HG03280 (cell line): ENCODE data around the gene TRIM14.
"Not testable (repeated sequence)": the region's sequence is repeated elsewhere in the genome, so short reads cannot be mapped to it uniquely, and the experiment has no call there.

Experiments used
- ATAC-seq: cut with Tn5 transposase; IDR thresholded peaks from one replicate; pipeline ENCODE4 v1.9.1; 2021; ENCODE audit warnings: mild to moderate bottlenecking, moderate library complexity; ENCODE audit not compliant: unreplicated experiment

The TRIM14 gene

GRCh38 chr9:98085058-98085457 lies 34.0 kb downstream of the TRIM14 start:
- ATAC-seq, result no peak

- ATAC-seq, result no peak
Observed at GRCh38 chr9:98084396-98084795, 34.6 kb downstream of the TRIM14 start.

GRCh38 chr9:98083566-98084183 lies 35.3 kb downstream of the TRIM14 start:
- ATAC-seq, result no peak

- ATAC-seq, result no peak
Observed at GRCh38 chr9:98083061-98083501, 35.9 kb downstream of the TRIM14 start.

GRCh38 chr9:98081477-98082219 lies 37.4 kb downstream of the TRIM14 start:
- ATAC-seq, result no peak

- no peak for ATAC-seq
Observed at GRCh38 chr9:98080780-98081179, 38.2 kb downstream of the TRIM14 start.

GRCh38 chr9:98080326-98080725 lies 38.7 kb downstream of the TRIM14 start:
- ATAC-seq, result no peak

GRCh38 chr9:98078895-98079294 lies 40.1 kb downstream of the TRIM14 start:
- no peak for ATAC-seq

- not testable (repeated sequence) for ATAC-seq
Observed at GRCh38 chr9:98076514-98076890, 42.5 kb downstream of the TRIM14 start.

- no peak for ATAC-seq
Observed at GRCh38 chr9:98075332-98075805, 43.7 kb downstream of the TRIM14 start.

GRCh38 chr9:98074115-98074990 lies 44.7 kb downstream of the TRIM14 start:
- ATAC-seq, result no peak

- ATAC-seq, result no peak
Observed at GRCh38 chr9:98071737-98072136, 47.3 kb downstream of the TRIM14 start.

- ATAC-seq, result no peak
Observed at GRCh38 chr9:98070704-98071103, 48.3 kb downstream of the TRIM14 start.

GRCh38 chr9:98069551-98069950 lies 49.5 kb downstream of the TRIM14 start:
- ATAC-seq, result no peak

GRCh38 chr9:98067184-98067583 lies 51.8 kb downstream of the TRIM14 start:
- no peak for ATAC-seq

GRCh38 chr9:98066235-98066634 lies 52.8 kb downstream of the TRIM14 start:
- no peak for ATAC-seq

- ATAC-seq, result no peak
Observed at GRCh38 chr9:98064623-98065392, 54.2 kb downstream of the TRIM14 start.

GRCh38 chr9:98062161-98062560 lies 56.9 kb downstream of the TRIM14 start:
- no peak for ATAC-seq

- no peak for ATAC-seq
Observed at GRCh38 chr9:98057138-98057799, 61.8 kb downstream of the TRIM14 start.
